ENCODE data around the gene TMEM235.

Gene TMEM235

DNA sequence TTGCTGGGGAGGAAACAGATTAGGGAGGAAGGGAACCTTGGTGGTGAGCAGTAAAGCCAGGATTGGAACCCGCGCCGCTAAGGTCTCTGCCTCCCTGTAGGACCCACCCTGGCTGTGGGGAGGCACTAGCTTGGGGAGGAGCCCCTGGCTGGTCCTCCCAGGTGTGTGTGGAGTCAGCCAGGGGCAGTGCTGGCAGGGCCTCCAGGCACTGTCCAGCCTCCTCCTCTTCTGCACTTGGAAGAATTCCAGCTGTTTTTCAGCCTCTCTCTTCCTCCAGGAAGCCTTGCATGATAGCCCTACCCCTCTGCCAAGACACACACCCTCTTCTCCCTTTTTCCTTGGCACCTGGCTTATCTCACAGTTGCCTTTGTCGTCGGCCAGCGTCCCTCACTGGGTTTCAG, 34.8 kb downstream of the TMEM235 start:
- H3K9ac ChIP-seq (ENCODE audit: low read depth in 1 of 2, low read length in 2 of 2): no peak overlapping the region
- peaks cover 3 to 11% of the 10 kb centered on the region in 2 donors for H3K27me3 ChIP-seq (ENCODE audit: control insufficient read depth in 2 of 2, insufficient read depth in 2 of 2, low read length in 2 of 2)
- H3K27ac ChIP-seq (ENCODE audit: low read depth in 2 of 2, low read length in 2 of 2): no peak overlapping the region
- no peaks in the 10 kb centered on the region for H3K9me3 ChIP-seq (ENCODE audit: control insufficient read depth in 2 of 2, low read length in 2 of 2)
- H3K36me3 ChIP-seq (ENCODE audit: control insufficient read depth in 2 of 2, insufficient read depth in 2 of 2, low read length in 2 of 2): no peaks in the 10 kb centered on the region
- H3K4me1 ChIP-seq (ENCODE audit: control insufficient read depth in 2 of 2, insufficient read depth in 2 of 2, low read length in 2 of 2): peaks cover 0 to 4% of the 10 kb centered on the region in 2 donors
- H3K4me3 ChIP-seq (ENCODE audit: low read length in 2 of 2): no peak overlapping the region

DNA sequence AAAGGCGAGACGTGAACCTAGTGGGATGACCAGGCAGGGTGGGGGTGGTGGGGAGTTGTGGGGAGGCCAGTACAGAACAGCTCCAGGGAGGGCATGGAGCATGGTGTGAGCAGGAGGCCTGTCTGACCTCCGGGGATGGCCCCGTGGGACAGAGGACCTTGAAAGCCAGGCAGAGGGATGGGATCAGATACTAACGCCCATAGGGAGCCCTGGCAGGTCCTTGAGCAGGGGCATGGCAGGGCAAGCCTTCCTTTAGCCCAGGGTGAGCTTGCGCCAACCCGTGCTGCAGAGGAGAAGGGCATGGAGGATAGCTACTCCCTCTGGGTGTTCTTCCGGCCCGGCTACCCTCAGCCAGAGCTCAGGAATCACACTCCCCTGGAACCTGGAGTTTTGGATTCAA, 35.3 kb downstream of the TMEM235 start:
- Histone ChIP-seq H3K4me1 (ENCODE audit: control insufficient read depth in 2 of 2, insufficient read depth in 2 of 2, low read length in 2 of 2) (peaks cover 0 to 4% of the 10 kb centered on the region in 2 donors), H3K27ac (ENCODE audit: low read depth in 2 of 2, low read length in 2 of 2) (no peak overlapping the region), H3K9me3 (ENCODE audit: control insufficient read depth in 2 of 2, low read length in 2 of 2) (no peaks in the 10 kb centered on the region), H3K9ac (ENCODE audit: low read depth in 1 of 2, low read length in 2 of 2) (no peak overlapping the region), H3K27me3 (ENCODE audit: control insufficient read depth in 2 of 2, insufficient read depth in 2 of 2, low read length in 2 of 2) (peaks cover 5 to 13% of the 10 kb centered on the region in 2 donors), H3K4me3 (ENCODE audit: low read length in 2 of 2) (no peak overlapping the region), H3K36me3 (ENCODE audit: control insufficient read depth in 2 of 2, insufficient read depth in 2 of 2, low read length in 2 of 2) (no peaks in the 10 kb centered on the region)

DNA sequence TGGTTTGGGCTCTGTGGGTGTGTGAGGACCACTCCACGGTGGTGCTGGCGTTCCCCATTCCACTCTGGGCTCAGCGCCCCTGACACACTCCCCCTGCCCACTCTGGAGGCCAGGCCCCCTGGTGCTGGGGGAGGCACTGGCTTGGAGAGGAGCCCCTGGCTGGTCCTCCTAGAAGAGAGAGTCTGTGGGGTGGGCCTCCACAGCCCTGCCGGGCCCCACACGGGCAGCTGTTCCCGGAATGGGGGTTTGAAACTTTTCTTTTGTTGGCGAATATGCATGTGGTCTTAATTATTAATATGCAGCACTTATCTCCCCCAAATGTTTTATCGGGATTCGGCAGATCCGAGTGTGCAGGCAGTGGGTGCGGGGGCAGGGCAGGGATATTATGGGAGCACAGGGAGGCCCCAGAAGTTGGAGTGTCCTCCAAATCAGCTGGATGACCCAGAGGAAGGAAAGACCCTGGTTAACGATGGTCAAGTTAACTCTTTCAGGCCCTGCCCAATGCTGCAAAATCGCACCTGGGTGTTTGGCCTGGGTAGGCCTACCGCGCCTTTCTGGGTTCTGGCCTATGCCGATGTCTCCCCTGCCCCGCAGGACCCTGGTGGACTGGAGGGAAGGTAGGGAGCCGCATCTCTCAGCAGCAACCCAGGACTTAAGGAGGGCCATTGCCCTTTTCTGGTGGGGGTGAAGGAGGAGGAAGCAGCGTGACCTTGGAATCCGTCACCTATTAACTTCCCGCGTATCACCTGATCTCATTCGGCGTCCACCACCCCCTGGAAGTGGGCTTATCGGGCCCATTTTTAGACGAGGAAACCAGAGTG, 36.0 kb downstream of the TMEM235 start:
- peaks cover 5 to 15% of the 10 kb centered on the region in 2 donors for H3K27me3 ChIP-seq (ENCODE audit: control insufficient read depth in 2 of 2, insufficient read depth in 2 of 2, low read length in 2 of 2)
- H3K9me3 ChIP-seq (ENCODE audit: control insufficient read depth in 2 of 2, low read length in 2 of 2): no peaks in the 10 kb centered on the region
- no peak overlapping the region for H3K27ac ChIP-seq (ENCODE audit: low read depth in 2 of 2, low read length in 2 of 2)
- H3K9ac ChIP-seq (ENCODE audit: low read depth in 1 of 2, low read length in 2 of 2): no peak overlapping the region
- no peak overlapping the region for H3K4me3 ChIP-seq (ENCODE audit: low read length in 2 of 2)
- no peaks in the 10 kb centered on the region for H3K36me3 ChIP-seq (ENCODE audit: control insufficient read depth in 2 of 2, insufficient read depth in 2 of 2, low read length in 2 of 2)
- H3K4me1 ChIP-seq (ENCODE audit: control insufficient read depth in 2 of 2, insufficient read depth in 2 of 2, low read length in 2 of 2): peaks cover 1 to 6% of the 10 kb centered on the region in 2 donors

DNA sequence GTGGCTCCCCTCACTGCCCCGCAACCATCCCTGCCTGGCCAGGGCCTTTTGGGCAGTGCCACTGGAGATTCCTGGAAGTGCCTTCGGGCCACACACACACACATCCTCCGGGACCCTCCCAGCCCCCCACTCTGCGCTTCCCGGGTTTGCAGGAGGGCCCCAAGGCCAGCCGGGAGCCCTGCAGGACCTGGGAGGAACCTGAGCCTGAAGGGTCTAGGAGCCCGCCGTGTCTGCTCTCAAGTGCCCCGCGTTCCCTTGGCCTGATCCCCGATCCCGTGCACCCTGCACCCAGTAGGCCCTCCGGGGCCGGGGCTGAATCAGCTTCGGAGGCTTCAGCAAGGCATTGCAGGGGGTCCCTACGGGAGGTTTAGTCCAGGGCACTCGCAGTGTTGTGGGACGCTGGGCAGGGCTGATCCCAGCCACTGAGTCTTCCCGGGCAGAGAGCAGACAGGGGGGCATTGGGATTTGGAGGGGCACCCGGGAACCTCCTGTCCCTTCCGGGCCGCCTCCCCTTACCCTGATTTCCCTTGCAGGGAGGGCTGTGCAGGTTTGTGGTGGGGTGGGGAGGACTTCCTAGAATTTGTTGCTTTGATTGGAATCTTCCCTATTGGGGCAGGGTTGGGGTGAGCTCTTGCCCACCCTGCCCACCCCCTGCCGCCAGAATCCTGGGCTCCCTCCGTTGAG, 36.9 kb downstream of the TMEM235 start:
- no peaks in the 10 kb centered on the region for H3K9me3 ChIP-seq (ENCODE audit: control insufficient read depth in 2 of 2, low read length in 2 of 2)
- no peak overlapping the region for H3K4me3 ChIP-seq (ENCODE audit: low read length in 2 of 2)
- peaks cover 6 to 12% of the 10 kb centered on the region in 2 donors for H3K4me1 ChIP-seq (ENCODE audit: control insufficient read depth in 2 of 2, insufficient read depth in 2 of 2, low read length in 2 of 2)
- no peaks in the 10 kb centered on the region for H3K36me3 ChIP-seq (ENCODE audit: control insufficient read depth in 2 of 2, insufficient read depth in 2 of 2, low read length in 2 of 2)
- no peak overlapping the region for H3K9ac ChIP-seq (ENCODE audit: low read depth in 1 of 2, low read length in 2 of 2)
- H3K27ac ChIP-seq (ENCODE audit: low read depth in 2 of 2, low read length in 2 of 2): no peak overlapping the region
- H3K27me3 ChIP-seq (ENCODE audit: control insufficient read depth in 2 of 2, insufficient read depth in 2 of 2, low read length in 2 of 2): peaks cover 5 to 15% of the 10 kb centered on the region in 2 donors

DNA sequence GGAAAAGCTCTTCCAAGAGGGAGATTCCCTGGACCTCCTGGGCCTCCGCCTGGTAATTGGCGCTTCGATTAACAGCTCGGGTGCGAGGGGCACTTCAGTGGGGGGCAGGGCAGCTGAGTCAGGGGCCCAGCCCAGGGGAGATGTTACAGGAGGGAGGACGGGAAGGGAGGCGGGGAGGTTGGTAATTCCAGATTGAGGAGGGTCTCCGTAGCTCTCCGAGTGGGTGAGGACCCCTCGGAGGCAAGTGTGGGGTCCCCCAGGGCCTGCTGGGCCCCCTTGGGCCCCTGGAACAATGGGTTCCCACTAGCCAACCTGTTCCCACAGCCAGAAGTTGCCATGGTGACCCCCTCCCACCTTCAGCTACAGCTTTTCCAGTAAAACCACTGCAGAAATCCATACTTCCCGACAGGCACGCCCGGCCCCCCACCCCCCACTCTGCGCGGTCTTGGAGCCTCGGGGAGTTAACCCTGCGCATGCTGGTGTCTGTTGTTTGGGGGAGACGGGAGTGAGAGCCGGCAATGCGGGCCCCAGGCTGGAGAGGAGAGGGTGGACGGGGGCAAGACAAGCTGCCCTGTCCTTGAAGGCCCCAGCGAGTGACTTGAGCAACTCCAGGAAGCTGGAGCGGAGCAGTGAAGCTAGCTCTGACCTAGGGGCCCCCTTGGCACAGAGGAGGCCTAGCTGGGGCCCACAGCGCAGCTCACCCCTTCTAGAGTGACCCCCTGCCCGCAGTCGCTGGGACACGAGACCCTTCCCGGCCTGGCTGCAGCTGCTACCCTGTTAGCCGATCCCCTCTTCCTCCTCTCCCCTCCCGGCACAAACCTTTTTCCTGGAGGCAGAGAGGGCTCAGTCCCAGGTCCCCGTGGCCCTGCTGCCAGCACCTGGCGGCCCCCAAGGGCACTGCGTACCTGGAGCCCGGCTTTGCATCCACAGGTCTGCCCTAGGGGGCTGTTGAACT, 37.8 kb downstream of the TMEM235 start:
- peak overlapping the region in 1 of 2 donors; percentile 4 for H3K27ac ChIP-seq (ENCODE audit: low read depth in 2 of 2, low read length in 2 of 2)
- H3K27me3 ChIP-seq (ENCODE audit: control insufficient read depth in 2 of 2, insufficient read depth in 2 of 2, low read length in 2 of 2): peaks cover 5 to 15% of the 10 kb centered on the region in 2 donors
- H3K9me3 ChIP-seq (ENCODE audit: control insufficient read depth in 2 of 2, low read length in 2 of 2): no peaks in the 10 kb centered on the region
- no peaks in the 10 kb centered on the region for H3K36me3 ChIP-seq (ENCODE audit: control insufficient read depth in 2 of 2, insufficient read depth in 2 of 2, low read length in 2 of 2)
- peaks cover 6 to 12% of the 10 kb centered on the region in 2 donors for H3K4me1 ChIP-seq (ENCODE audit: control insufficient read depth in 2 of 2, insufficient read depth in 2 of 2, low read length in 2 of 2)
- no peak overlapping the region for H3K9ac ChIP-seq (ENCODE audit: low read depth in 1 of 2, low read length in 2 of 2)
- no peak overlapping the region for H3K4me3 ChIP-seq (ENCODE audit: low read length in 2 of 2)

DNA sequence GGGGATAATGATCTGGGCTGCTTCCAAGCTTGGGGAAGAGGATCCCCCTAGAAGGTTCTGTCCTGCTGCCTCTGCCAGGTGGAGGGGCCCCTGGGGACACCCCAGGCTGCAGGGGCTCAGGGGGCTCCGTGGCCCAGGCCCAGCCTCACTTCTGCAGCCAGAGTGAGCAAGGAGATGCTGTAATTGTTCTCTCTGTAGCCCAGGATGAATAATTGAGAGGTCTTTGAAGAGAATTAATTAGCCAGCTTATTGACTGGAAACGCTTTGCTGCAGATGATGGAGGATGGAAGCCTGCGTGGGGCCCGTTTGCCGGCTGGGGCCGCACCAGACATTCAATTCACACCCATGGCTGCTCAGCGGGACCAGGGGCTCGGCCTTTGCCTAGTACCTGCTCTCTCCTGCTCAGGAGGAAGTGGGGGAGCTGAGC, 38.5 kb downstream of the TMEM235 start:
- Histone ChIP-seq H3K4me3 (ENCODE audit: low read length in 2 of 2) (no peak overlapping the region), H3K27me3 (ENCODE audit: control insufficient read depth in 2 of 2, insufficient read depth in 2 of 2, low read length in 2 of 2) (peaks cover 5 to 15% of the 10 kb centered on the region in 2 donors), H3K9me3 (ENCODE audit: control insufficient read depth in 2 of 2, low read length in 2 of 2) (no peaks in the 10 kb centered on the region), H3K27ac (ENCODE audit: low read depth in 2 of 2, low read length in 2 of 2) (peak overlapping the region in 1 of 2 donors; percentile 4), H3K36me3 (ENCODE audit: control insufficient read depth in 2 of 2, insufficient read depth in 2 of 2, low read length in 2 of 2) (no peaks in the 10 kb centered on the region), H3K4me1 (ENCODE audit: control insufficient read depth in 2 of 2, insufficient read depth in 2 of 2, low read length in 2 of 2) (peaks cover 6 to 12% of the 10 kb centered on the region in 2 donors), H3K9ac (ENCODE audit: low read depth in 1 of 2, low read length in 2 of 2) (no peak overlapping the region)

DNA sequence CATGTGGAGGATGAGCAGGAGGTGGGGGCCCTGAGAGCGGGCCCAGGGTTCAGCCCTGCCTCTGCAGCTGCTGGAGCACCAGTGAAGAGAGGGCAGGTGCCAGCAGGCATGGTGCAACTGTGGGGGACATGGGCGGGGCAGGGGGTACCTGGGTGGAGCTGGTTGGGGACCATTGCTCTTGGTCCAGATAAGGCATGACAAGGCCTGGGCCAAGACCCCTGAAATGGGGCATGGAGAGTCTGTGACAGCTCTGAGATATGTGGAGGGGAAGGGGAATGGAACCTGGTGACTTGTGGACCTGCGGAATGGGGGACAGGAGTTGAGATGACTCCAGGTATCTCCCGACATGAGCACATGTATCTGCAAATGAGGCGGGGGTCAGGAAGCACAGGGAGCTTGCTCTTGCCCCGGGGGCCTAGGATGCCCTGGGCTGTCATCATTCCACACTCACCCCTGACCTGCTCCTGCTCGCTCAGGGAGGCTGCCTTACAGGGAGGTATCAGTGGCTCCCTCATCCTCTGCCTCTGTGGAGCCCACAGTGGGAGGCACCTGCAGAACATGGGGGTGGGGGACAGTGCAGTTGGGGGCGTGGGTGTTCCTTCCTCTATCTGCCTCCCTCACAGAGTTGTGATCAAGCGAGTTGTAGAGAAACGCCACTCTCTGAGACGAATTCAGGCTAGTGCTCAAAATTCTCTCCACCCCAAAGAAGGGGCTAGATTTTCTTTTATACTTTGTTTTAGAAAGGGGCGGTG, 40.2 kb downstream of the TMEM235 start:
- Histone ChIP-seq H3K27ac (ENCODE audit: low read depth in 2 of 2, low read length in 2 of 2) (no peak overlapping the region), H3K4me1 (ENCODE audit: control insufficient read depth in 2 of 2, insufficient read depth in 2 of 2, low read length in 2 of 2) (peaks cover 6 to 7% of the 10 kb centered on the region in 2 donors), H3K4me3 (ENCODE audit: low read length in 2 of 2) (no peak overlapping the region), H3K36me3 (ENCODE audit: control insufficient read depth in 2 of 2, insufficient read depth in 2 of 2, low read length in 2 of 2) (no peaks in the 10 kb centered on the region), H3K9me3 (ENCODE audit: control insufficient read depth in 2 of 2, low read length in 2 of 2) (no peaks in the 10 kb centered on the region), H3K27me3 (ENCODE audit: control insufficient read depth in 2 of 2, insufficient read depth in 2 of 2, low read length in 2 of 2) (peaks cover 5 to 15% of the 10 kb centered on the region in 2 donors), H3K9ac (ENCODE audit: low read depth in 1 of 2, low read length in 2 of 2) (no peak overlapping the region)

DNA sequence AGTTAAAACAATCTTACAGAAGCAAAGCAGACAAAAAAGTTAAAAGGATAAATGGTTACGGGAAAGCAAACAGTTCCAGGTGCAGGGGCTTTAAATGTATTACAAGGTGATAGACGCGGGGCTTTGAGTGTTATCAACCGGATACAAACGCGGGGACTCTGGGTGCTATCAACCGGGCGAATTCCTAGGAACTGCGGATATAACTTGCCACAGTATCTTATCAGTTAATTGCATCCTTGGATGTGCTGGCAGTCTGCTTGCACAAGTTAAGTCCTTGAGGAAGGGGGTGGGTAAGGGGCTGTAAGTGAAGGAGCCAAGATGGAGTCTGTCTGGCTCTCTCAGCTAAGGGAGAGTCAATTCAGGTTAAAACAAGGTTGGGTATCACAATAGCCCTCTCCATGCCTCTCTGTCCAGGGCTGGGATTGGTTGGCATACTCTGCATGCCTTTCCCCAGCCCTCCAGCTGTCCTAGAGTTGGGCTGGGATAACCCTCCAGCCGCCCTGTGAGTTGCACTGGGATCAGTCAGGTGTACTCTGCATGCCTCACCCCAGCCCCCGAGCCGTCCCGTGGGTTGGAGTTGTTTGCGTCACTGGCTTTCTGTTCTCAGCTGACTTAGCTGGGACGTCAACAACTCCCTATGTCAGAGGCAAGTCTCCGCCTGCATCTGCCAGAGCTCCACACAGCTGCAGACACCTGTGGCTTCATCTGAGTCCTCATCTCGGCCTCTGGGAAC, 40.9 kb downstream of the TMEM235 start:
- H3K27ac ChIP-seq (ENCODE audit: low read depth in 2 of 2, low read length in 2 of 2): peak overlapping the region; percentile 13 to 58
- no peaks in the 10 kb centered on the region for H3K36me3 ChIP-seq (ENCODE audit: control insufficient read depth in 2 of 2, insufficient read depth in 2 of 2, low read length in 2 of 2)
- no peaks in the 10 kb centered on the region for H3K9me3 ChIP-seq (ENCODE audit: control insufficient read depth in 2 of 2, low read length in 2 of 2)
- no peak overlapping the region for H3K9ac ChIP-seq (ENCODE audit: low read depth in 1 of 2, low read length in 2 of 2)
- H3K27me3 ChIP-seq (ENCODE audit: control insufficient read depth in 2 of 2, insufficient read depth in 2 of 2, low read length in 2 of 2): peaks cover 5 to 15% of the 10 kb centered on the region in 2 donors
- H3K4me1 ChIP-seq (ENCODE audit: control insufficient read depth in 2 of 2, insufficient read depth in 2 of 2, low read length in 2 of 2): peaks cover 6 to 7% of the 10 kb centered on the region in 2 donors
- peak overlapping the region in 1 of 2 donors; percentile 33 for H3K4me3 ChIP-seq (ENCODE audit: low read length in 2 of 2)

DNA sequence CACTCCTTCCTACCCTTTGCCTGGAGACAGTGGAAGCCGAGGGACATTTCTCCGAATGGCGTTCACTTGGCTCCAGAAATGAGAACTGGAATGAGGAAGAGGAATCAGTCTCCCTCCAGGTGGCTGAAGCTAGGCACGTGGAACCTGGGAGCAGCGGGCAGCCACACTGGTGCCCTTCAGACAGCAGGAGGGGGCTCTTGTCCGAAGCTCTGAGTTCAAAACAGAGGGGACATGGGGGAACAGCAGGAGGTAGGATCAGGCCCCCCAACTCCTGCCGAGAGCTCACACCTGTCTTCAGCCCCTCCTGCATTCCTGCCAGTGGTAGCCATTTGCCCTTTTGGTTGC, 41.5 kb downstream of the TMEM235 start:
- Histone ChIP-seq H3K36me3 (ENCODE audit: control insufficient read depth in 2 of 2, insufficient read depth in 2 of 2, low read length in 2 of 2) (no peaks in the 10 kb centered on the region), H3K9ac (ENCODE audit: low read depth in 1 of 2, low read length in 2 of 2) (no peak overlapping the region), H3K4me3 (ENCODE audit: low read length in 2 of 2) (peak overlapping the region in 1 of 2 donors; percentile 33), H3K4me1 (ENCODE audit: control insufficient read depth in 2 of 2, insufficient read depth in 2 of 2, low read length in 2 of 2) (peaks cover 6 to 7% of the 10 kb centered on the region in 2 donors), H3K27me3 (ENCODE audit: control insufficient read depth in 2 of 2, insufficient read depth in 2 of 2, low read length in 2 of 2) (peaks cover 5 to 15% of the 10 kb centered on the region in 2 donors), H3K9me3 (ENCODE audit: control insufficient read depth in 2 of 2, low read length in 2 of 2) (no peaks in the 10 kb centered on the region), H3K27ac (ENCODE audit: low read depth in 2 of 2, low read length in 2 of 2) (peak overlapping the region; percentile 13 to 58)
